GM23338 (cell line): ENCODE measurements around the gene PPP2R2D. TPM values are rescaled to one million over a fixed set of nuclear protein-coding genes. Genes with fewer than 3 reads are reported as not detected.

Source experiments
- ATAC-seq: fragments of 200-7000 bp; cut with Tn5 transposase; 3 replicates; pipeline ENCODE4 v1.9.1; 2020
- DNase-seq: peaks from one replicate; pipeline ENCODE4 v3.0.0-alpha.2; 2015; ENCODE audit warnings: low spot score
- H2AFZ ChIP-seq: fragments of 200-600 bp; sonication (generic); 2 replicates; pipeline ENCODE4 v1.8.0; 2016; ENCODE audit warnings: antibody characterized with exemption, mild to moderate bottlenecking, moderate library complexity
- H3F3A ChIP-seq: fragments of 200-600 bp; sonication (generic); replicated peaks from 2 replicates; pipeline ENCODE4 v1.8.0; 2017; ENCODE audit warnings: antibody characterized with exemption, mixed run types, low read depth
- H3K27ac ChIP-seq: fragments of 200-600 bp; sonication (generic); 2 replicates; pipeline ENCODE4 v1.6.1; 2016; ENCODE audit warnings: low read depth
- H3K27me3 ChIP-seq: fragments of 200-600 bp; sonication (generic); 2 replicates; pipeline ENCODE4 v1.8.0; 2016; ENCODE audit warnings: mild to moderate bottlenecking, mixed run types, moderate library complexity; ENCODE audit not compliant: insufficient read depth
- H3K36me3 ChIP-seq: fragments of 200-600 bp; sonication (generic); 2 replicates; pipeline ENCODE4 v1.8.0; 2016; ENCODE audit warnings: mild to moderate bottlenecking; ENCODE audit not compliant: insufficient read depth
- H3K4me1 ChIP-seq: fragments of 200-600 bp; sonication (generic); 2 replicates; pipeline ENCODE4 v1.8.0; 2016; ENCODE audit warnings: mild to moderate bottlenecking, moderate library complexity; ENCODE audit not compliant: insufficient read depth
- H3K4me2 ChIP-seq: fragments of 200-600 bp; sonication (generic); 2 replicates; pipeline ENCODE4 v1.7.1; 2017; ENCODE audit warnings: mixed run types
- H3K4me3 ChIP-seq: fragments of 200-600 bp; sonication (generic); 2 replicates; pipeline ENCODE4 v1.6.1; 2016; ENCODE audit warnings: mixed run types
- H3K79me2 ChIP-seq: fragments of 200-600 bp; sonication (generic); replicated peaks from 2 replicates; pipeline ENCODE4 v1.8.0; 2017; ENCODE audit warnings: mild to moderate bottlenecking; ENCODE audit not compliant: insufficient read depth
- H3K9me2 ChIP-seq: fragments of 200-600 bp; sonication (generic); 2 replicates; pipeline ENCODE4 v1.8.0; 2017; ENCODE audit not compliant: insufficient read depth
- H4K20me1 ChIP-seq: fragments of 200-600 bp; sonication (generic); replicated peaks from 2 replicates; pipeline ENCODE4 v1.8.0; 2017; ENCODE audit warnings: mild to moderate bottlenecking; ENCODE audit not compliant: insufficient read depth
- H3K27ac Mint-ChIP-seq: 2 replicates; pipeline ENCODE4 v1.8.0; 2020; ENCODE audit warnings: inconsistent platforms, mild to moderate bottlenecking, moderate library complexity, mixed read lengths
- H3K27me3 Mint-ChIP-seq: 3 replicates; pipeline ENCODE4 v1.8.0; 2022; ENCODE audit warnings: low read depth, mild to moderate bottlenecking, moderate library complexity, mixed read lengths, inconsistent platforms; ENCODE audit not compliant: insufficient read depth, poor library complexity
- H3K36me3 Mint-ChIP-seq: 3 replicates; pipeline ENCODE4 v1.8.0; 2021; ENCODE audit warnings: low read depth, mild to moderate bottlenecking, inconsistent platforms, moderate library complexity, mixed read lengths
- H3K4me1 Mint-ChIP-seq: 3 replicates; pipeline ENCODE4 v1.8.0; 2020; ENCODE audit warnings: mild to moderate bottlenecking, inconsistent platforms, mixed read lengths
- H3K4me3 Mint-ChIP-seq: 3 replicates; pipeline ENCODE4 v1.8.0; 2021; ENCODE audit warnings: moderate library complexity, mild to moderate bottlenecking, inconsistent platforms, mixed read lengths
- H3K9me3 Mint-ChIP-seq: 3 replicates; pipeline ENCODE4 v1.8.0; 2020; ENCODE audit warnings: moderate library complexity, mild to moderate bottlenecking, inconsistent platforms, mixed read lengths
- CREB1 ChIP-seq: fragments of 250-450 bp; sonication (Bioruptor Pico); IDR thresholded peaks from 2 replicates; pipeline ENCODE4 v1.5.0; 2020; ENCODE audit warnings: low read depth, mild to moderate bottlenecking, moderate library complexity
- EZH2 ChIP-seq: fragments of 200-600 bp; sonication (generic); IDR thresholded peaks from one replicate; pipeline ENCODE4 v1.8.0; 2017; ENCODE audit warnings: antibody characterized with exemption, mild to moderate bottlenecking, low read depth; ENCODE audit not compliant: unreplicated experiment
- EZH2phosphoT487 ChIP-seq: fragments of 200-600 bp; sonication (generic); IDR thresholded peaks from one replicate; pipeline ENCODE4 v1.8.1; 2018; ENCODE audit warnings: antibody characterized with exemption; ENCODE audit not compliant: unreplicated experiment
- JUNB ChIP-seq: IDR thresholded peaks from one replicate; pipeline ENCODE4 v1.6.1; 2016; ENCODE audit warnings: antibody characterized with exemption; ENCODE audit not compliant: unreplicated experiment
- POLR2AphosphoS5 ChIP-seq: IDR thresholded peaks from 2 replicates; pipeline ENCODE4 v1.6.1; 2016; ENCODE audit warnings: antibody characterized with exemption, low read depth
- STAT1 ChIP-seq: IDR thresholded peaks from one replicate; pipeline ENCODE4 v1.6.1; 2016; ENCODE audit warnings: antibody characterized with exemption; ENCODE audit not compliant: unreplicated experiment
- ZNF331 ChIP-seq: fragments of 250-450 bp; sonication (Bioruptor Pico); IDR thresholded peaks from 2 replicates; pipeline ENCODE4 v1.5.0; 2020; ENCODE audit warnings: low read depth, mild to moderate bottlenecking, moderate library complexity
- polyA plus RNA-seq: library from polyadenylated mRNA; unstranded; fragments of >200 nt; fragmentation: Nextera tagmentation; extraction: Ambion mirVana; gene quantifications from 2 replicates; pipeline ENCODE4 v1.2.1, GENCODE V29; 2016
- total RNA-seq: library from RNA; depleted of rRNA; stranded (reverse); fragments of >200 nt; shearing (Covaris generic); gene quantifications from 2 replicates; pipeline ENCODE4 v1.2.3, GENCODE V29; 2014
- TF ChIP-seq, protein P1 (sequence below): fragments of 250-450 bp; sonication (Bioruptor Pico); IDR thresholded peaks from 2 replicates; pipeline ENCODE4 v1.5.0; 2020; ENCODE audit warnings: mild to moderate bottlenecking, moderate library complexity
- TF ChIP-seq, protein P2 (sequence below): IDR thresholded peaks from 2 replicates; pipeline ENCODE4 v1.6.1; 2016; ENCODE audit warnings: antibody characterized with exemption
- TF ChIP-seq, protein P3 (sequence below), 2 experiments: fragments of 200-600 bp in 1 of 2; sonication (generic) in 1 of 2; conservative IDR thresholded peaks; 2 replicates each; pipeline versions ENCODE4 v1.5.1 to v1.6.1; 2016 to 2017; ENCODE audit warnings: antibody characterized with exemption in 2 of 2, low read depth in 2 of 2, mild to moderate bottlenecking in 2 of 2, moderate library complexity in 1 of 2

The PPP2R2D gene
- total and polyA plus RNA-seq, 2 experiments from 2014 or later: 28.8 to 33.7 TPM

DNA sequence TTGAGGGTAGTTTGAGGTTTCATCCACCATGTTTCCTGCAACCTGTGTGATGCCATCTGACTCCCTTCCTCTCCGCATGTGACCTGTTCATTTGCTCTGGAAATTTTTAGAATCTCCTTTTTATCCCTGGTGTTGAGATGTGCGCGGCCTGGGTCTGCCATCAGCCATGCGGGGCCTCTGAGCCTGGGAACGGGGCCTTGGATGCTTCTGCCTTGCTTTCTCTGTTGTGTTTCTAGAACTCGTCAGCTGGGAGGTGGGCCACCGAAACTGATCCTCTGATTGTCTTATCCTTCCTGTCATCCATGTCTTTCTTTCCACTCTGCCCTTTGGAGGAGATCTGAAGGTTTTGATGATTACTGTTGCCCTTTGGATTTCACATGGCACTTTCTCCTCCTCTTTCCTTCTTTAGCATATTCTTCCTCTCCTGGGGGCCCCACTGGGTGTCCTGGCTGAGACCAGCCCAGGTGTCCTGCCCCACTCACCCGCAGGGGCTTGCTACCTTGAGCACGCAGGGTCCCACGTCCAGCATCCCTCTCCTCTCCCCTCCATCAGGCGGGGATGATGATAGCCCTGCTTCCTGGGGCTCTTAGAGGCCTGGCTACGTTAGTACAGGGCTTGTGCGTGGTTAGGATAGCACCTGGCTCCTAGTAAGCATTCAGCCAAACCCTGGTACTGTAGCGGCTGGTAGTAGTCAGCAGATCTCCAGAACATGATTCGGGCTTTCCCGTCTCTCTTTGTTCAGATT is 29.9 kb downstream of the PPP2R2D start (continued):
- TF ChIP-seq, protein P1, sequence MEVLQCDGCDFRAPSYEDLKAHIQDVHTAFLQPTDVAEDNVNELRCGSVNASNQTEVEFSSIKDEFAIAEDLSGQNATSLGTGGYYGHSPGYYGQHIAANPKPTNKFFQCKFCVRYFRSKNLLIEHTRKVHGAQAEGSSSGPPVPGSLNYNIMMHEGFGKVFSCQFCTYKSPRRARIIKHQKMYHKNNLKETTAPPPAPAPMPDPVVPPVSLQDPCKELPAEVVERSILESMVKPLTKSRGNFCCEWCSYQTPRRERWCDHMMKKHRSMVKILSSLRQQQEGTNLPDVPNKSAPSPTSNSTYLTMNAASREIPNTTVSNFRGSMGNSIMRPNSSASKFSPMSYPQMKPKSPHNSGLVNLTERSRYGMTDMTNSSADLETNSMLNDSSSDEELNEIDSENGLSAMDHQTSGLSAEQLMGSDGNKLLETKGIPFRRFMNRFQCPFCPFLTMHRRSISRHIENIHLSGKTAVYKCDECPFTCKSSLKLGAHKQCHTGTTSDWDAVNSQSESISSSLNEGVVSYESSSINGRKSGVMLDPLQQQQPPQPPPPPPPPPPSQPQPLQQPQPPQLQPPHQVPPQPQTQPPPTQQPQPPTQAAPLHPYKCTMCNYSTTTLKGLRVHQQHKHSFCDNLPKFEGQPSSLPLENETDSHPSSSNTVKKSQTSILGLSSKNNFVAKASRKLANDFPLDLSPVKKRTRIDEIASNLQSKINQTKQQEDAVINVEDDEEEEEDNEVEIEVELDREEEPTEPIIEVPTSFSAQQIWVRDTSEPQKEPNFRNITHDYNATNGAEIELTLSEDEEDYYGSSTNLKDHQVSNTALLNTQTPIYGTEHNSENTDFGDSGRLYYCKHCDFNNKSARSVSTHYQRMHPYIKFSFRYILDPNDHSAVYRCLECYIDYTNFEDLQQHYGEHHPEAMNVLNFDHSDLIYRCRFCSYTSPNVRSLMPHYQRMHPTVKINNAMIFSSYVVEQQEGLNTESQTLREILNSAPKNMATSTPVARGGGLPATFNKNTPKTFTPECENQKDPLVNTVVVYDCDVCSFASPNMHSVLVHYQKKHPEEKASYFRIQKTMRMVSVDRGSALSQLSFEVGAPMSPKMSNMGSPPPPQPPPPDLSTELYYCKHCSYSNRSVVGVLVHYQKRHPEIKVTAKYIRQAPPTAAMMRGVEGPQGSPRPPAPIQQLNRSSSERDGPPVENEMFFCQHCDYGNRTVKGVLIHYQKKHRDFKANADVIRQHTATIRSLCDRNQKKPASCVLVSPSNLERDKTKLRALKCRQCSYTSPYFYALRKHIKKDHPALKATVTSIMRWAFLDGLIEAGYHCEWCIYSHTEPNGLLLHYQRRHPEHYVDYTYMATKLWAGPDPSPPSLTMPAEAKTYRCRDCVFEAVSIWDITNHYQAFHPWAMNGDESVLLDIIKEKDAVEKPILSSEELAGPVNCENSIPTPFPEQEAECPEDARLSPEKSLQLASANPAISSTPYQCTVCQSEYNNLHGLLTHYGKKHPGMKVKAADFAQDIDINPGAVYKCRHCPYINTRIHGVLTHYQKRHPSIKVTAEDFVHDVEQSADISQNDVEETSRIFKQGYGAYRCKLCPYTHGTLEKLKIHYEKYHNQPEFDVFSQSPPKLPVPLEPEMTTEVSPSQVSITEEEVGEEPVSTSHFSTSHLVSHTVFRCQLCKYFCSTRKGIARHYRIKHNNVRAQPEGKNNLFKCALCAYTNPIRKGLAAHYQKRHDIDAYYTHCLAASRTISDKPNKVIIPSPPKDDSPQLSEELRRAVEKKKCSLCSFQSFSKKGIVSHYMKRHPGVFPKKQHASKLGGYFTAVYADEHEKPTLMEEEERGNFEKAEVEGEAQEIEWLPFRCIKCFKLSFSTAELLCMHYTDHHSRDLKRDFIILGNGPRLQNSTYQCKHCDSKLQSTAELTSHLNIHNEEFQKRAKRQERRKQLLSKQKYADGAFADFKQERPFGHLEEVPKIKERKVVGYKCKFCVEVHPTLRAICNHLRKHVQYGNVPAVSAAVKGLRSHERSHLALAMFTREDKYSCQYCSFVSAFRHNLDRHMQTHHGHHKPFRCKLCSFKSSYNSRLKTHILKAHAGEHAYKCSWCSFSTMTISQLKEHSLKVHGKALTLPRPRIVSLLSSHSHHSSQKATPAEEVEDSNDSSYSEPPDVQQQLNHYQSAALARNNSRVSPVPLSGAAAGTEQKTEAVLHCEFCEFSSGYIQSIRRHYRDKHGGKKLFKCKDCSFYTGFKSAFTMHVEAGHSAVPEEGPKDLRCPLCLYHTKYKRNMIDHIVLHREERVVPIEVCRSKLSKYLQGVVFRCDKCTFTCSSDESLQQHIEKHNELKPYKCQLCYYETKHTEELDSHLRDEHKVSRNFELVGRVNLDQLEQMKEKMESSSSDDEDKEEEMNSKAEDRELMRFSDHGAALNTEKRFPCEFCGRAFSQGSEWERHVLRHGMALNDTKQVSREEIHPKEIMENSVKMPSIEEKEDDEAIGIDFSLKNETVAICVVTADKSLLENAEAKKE: no peak
- TF ChIP-seq EZH2 (no peak), JUNB (no peak), CREB1 (CRISPR knock-in tag) (no peak), ZNF331 (no peak), STAT1 (no peak)

DNA sequence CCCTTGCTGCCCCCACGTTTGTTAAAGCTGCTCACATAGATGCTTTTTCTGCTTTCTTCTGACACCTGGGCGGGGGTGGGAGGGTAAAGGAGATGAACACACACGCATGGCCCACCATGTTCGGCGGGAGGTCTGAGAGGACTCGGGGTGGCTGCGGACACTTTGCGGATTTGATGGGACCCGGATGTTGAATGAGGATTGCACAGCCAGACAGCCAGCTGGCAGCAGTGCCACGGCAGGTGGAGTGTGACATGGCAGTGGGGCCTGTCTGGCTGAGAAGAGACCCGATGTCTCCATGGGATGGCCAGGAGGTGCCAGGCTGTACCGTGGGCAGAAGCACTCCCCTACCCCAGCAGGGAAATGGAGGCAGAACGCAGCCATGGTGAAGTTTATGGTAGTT is 31.2 kb downstream of the PPP2R2D start:
- H3K4me3 ChIP-seq: no peak overlapping the region
- Mint-ChIP-seq H3K9me3 (no peaks in the 10 kb centered on the region; the same call in 2 of the 3 replicates), H3K36me3 (peaks cover 18% of the 10 kb centered on the region), H3K27me3 (peaks cover 15% of the 10 kb centered on the region), H3K4me1 (peaks cover 52% of the 10 kb centered on the region), H3K4me3 (no peak overlapping the region), H3K27ac (no peak overlapping the region)
- DNase-seq (no peak), ATAC-seq (no peak)
- no peaks in the 10 kb centered on the region for H3F3A ChIP-seq
- no peaks in the 10 kb centered on the region for H3K27me3 ChIP-seq
- H3K36me3 ChIP-seq: 0 out of 2 replicates have a peak, but pooled peaks cover 5% of the 10 kb centered on the region
- H3K4me1 ChIP-seq: peaks cover 33% of the 10 kb centered on the region
- H3K9me2 ChIP-seq: no peaks in the 10 kb centered on the region
- peaks cover 83% of the 10 kb centered on the region for H4K20me1 ChIP-seq
- H3K79me2 ChIP-seq: peaks cover 100% of the 10 kb centered on the region
- H2AFZ ChIP-seq: no peak overlapping the region
- no peak overlapping the region for H3K4me2 ChIP-seq
- no peak overlapping the region for H3K27ac ChIP-seq
- TF ChIP-seq JUNB (no peak), EZH2 (no peak), EZH2phosphoT487 (no peak), POLR2AphosphoS5 (no peak), CREB1 (CRISPR knock-in tag) (no peak), ZNF331 (no peak)
- TF ChIP-seq, protein P2, sequence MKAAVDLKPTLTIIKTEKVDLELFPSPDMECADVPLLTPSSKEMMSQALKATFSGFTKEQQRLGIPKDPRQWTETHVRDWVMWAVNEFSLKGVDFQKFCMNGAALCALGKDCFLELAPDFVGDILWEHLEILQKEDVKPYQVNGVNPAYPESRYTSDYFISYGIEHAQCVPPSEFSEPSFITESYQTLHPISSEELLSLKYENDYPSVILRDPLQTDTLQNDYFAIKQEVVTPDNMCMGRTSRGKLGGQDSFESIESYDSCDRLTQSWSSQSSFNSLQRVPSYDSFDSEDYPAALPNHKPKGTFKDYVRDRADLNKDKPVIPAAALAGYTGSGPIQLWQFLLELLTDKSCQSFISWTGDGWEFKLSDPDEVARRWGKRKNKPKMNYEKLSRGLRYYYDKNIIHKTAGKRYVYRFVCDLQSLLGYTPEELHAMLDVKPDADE: no peak
- TF ChIP-seq, protein P3, sequence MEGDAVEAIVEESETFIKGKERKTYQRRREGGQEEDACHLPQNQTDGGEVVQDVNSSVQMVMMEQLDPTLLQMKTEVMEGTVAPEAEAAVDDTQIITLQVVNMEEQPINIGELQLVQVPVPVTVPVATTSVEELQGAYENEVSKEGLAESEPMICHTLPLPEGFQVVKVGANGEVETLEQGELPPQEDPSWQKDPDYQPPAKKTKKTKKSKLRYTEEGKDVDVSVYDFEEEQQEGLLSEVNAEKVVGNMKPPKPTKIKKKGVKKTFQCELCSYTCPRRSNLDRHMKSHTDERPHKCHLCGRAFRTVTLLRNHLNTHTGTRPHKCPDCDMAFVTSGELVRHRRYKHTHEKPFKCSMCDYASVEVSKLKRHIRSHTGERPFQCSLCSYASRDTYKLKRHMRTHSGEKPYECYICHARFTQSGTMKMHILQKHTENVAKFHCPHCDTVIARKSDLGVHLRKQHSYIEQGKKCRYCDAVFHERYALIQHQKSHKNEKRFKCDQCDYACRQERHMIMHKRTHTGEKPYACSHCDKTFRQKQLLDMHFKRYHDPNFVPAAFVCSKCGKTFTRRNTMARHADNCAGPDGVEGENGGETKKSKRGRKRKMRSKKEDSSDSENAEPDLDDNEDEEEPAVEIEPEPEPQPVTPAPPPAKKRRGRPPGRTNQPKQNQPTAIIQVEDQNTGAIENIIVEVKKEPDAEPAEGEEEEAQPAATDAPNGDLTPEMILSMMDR (conservative IDR thresholded peaks at IDR 0.05; ENCODE audit: low read depth in 2 of 2): no peak
